Pancreas (tissue), 10 donors: Measurements from ENCODE around the gene MAPK9. TPM values are rescaled to one million over a fixed set of nuclear protein-coding genes. Genes with fewer than 3 reads are reported as not detected.

ENCODE experiments used
- ATAC-seq, 4 donors: fragments of 200-7000 bp; cut with Tn5 transposase; one replicate each; pipeline versions ENCODE4 v1.8.0 to v1.9.1; 2020; ENCODE audit warnings: mild to moderate bottlenecking in 4 of 4, moderate library complexity in 4 of 4
- DNase-seq, 6 donors: peaks; one replicate each; pipeline ENCODE4 v3.0.0-alpha.2; 2020
- FAIRE-seq: peaks from 2 replicates; lab custom pipeline; 2012; peaks lifted over from hg19 to GRCh38; lab: Jason Lieb, UNC
- H3K27ac ChIP-seq, 4 donors: fragments of 200-600 bp; sonication (generic); 1 replicate in 3 of 4; 2 replicates in 1 of 4; pipeline versions ENCODE4 v1.5.0 to v1.8.0; 2020
- H3K27me3 ChIP-seq, 4 donors: fragments of 200-600 bp; one replicate each; pipeline ENCODE4 v1.8.0; 2021
- H3K36me3 ChIP-seq, 3 donors: fragments of 200-600 bp; sonication (generic) in 1 of 3; one replicate each; pipeline versions ENCODE4 v1.5.0 to v1.8.0; 2020 to 2021
- H3K4me1 ChIP-seq, 3 donors: fragments of 200-600 bp; one replicate each; pipeline ENCODE4 v1.8.0; 2021
- H3K4me3 ChIP-seq, 4 donors: fragments of 200-600 bp; sonication (generic) in 2 of 4; one replicate each; pipeline versions ENCODE4 v1.5.0 to v1.8.0; 2020 to 2021
- H3K9me3 ChIP-seq, 4 donors: fragments of 200-600 bp; one replicate each; pipeline ENCODE4 v1.8.0; 2021
- WGBS, 2 donors: extraction: QIAGEN DNeasy Blood & Tissue Kit; methylation state at CpG; one replicate each; pipeline ENCODE4 v1.1.7; 2013; 5-methylcytosine and 5-hydroxymethylcytosine counted together
- intact Hi-C, 3 donors: fragments of 100-400 bp; cut with DNase I; formaldehyde crosslinking; loops; one replicate each; pipeline versions ENCODE4 v1.11.1 to v1.14.2; 2022
- polyA plus RNA-seq, 2 donors: library from polyadenylated mRNA; stranded (reverse); fragments of 200-250 nt; gene quantifications; one replicate each; pipeline ENCODE4 v1.2.3, GENCODE V29; 2013
- total RNA-seq, 6 donors: library from RNA; stranded (reverse); fragmentation: NEBNext Ultra II Directional in 4 of 6; extraction: Animal tissue kit (Norgen Biotek cat#: 25700) in 4 of 6; gene quantifications; one replicate each; pipeline versions ENCODE4 v1.2.1 to v1.2.4, GENCODE V29; 2021 to 2023
- TF ChIP-seq, protein P1 (sequence below), 4 donors: fragments of 200-600 bp; sonication (generic) in 3 of 4; IDR thresholded peaks; one replicate each; pipeline versions ENCODE4 v1.5.0 to v1.8.0; 2021; ENCODE audit warnings: antibody characterized with exemption in 4 of 4
- donor health status: healthy with polysubstance abuse.
- donor health status: DM: no; HTN: no; CAD: no; lungs with moderate emphysema.
- donor health status: DM: no; HTN: no; CAD: no.
- donor health status: control.
- donor health status: control.
- donor health status: Bipolar disorder and iron deficiency.
- donor health status: DM: yes; HTN: yes; CAD: no.
- donor health status: DM: no; HTN: no; CAD: no.
- donor health status: DM: no; HTN: no; CAD: no.
- donor health status: DM: yes; HTN: yes; CAD: no.

MAPK9 gene
- total and polyA plus RNA-seq, 8 donors = 10.7 to 40.3 (median 28.9) TPM

DNA sequence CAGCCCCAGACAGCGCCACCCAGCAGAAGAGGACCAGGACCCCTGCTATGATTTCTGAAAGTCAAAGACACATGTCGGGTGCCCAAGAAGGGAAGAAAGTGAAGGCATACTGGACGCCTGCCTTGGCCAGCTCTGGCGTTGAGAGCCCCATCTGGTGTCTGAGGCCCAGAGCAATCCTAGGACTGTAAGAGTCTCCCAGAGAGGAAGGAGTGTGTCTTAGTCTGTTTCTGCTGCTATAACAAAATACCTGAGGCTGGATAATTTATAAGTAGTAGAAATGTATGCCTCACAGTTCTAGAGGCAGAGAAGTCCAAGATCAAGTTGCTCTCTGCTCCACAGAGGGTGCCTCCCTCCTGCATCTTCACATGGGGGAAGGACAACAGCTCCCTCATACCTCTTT is 93.7 kb downstream of the MAPK9 start:
- H3K27ac ChIP-seq = no peak overlapping the region
- FAIRE-seq = no peak
- 91 to 92% methylated on average over 4 of the region's 4 CpGs for WGBS, 2 donors

DNA sequence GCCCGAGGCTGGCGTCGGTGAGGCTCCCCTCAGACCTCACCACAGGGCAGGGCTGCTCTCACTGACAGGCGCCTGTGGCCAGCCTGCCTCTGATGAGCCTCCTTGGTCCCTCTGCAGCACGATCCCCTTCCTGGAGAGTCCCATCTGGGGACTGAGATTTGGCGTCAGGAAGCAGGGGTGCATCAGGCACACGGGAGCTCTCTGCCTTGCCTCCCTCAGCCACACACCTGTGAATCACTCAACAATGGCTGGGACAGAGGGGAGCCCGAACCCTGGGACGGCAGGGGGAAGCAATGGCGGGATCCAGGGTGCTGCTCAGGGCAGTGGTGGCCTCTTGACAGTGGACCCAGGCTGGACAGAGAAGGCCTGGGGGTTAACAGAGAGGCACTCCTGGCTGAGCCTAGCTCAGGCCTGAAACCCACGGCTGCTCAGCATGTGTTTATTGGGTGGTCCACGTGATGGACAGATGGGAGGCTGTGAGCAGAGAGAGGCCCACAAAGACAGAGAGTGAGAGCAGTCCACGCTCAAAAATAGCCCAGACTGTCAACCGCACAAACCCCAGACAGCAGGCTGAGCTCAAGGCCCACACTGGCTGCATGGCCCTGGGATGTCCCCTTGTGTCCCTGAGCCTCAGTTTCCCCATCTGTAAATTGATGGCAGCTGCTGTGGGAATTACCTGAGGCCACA is 94.7 kb downstream of the MAPK9 start:
- H3K4me1 ChIP-seq = no peaks in the 10 kb centered on the region
- no peak overlapping the region for H3K27ac ChIP-seq
- no peaks in the 10 kb centered on the region for H3K9me3 ChIP-seq
- ATAC-seq (no peak), DNase-seq (peak in 1 of 6 donors; percentile 12), FAIRE-seq (no peak)
- 72 to 86% methylated on average over 13 to 14 of the region's 14 CpGs for WGBS, 2 donors
- H3K27me3 ChIP-seq = peaks cover 0 to 3% (median 0%) of the 10 kb centered on the region in 4 donors
- H3K36me3 ChIP-seq = no peaks in the 10 kb centered on the region
- H3K4me3 ChIP-seq = no peak overlapping the region
- intact Hi-C loops = no loop called here
- TF ChIP-seq, protein P1, sequence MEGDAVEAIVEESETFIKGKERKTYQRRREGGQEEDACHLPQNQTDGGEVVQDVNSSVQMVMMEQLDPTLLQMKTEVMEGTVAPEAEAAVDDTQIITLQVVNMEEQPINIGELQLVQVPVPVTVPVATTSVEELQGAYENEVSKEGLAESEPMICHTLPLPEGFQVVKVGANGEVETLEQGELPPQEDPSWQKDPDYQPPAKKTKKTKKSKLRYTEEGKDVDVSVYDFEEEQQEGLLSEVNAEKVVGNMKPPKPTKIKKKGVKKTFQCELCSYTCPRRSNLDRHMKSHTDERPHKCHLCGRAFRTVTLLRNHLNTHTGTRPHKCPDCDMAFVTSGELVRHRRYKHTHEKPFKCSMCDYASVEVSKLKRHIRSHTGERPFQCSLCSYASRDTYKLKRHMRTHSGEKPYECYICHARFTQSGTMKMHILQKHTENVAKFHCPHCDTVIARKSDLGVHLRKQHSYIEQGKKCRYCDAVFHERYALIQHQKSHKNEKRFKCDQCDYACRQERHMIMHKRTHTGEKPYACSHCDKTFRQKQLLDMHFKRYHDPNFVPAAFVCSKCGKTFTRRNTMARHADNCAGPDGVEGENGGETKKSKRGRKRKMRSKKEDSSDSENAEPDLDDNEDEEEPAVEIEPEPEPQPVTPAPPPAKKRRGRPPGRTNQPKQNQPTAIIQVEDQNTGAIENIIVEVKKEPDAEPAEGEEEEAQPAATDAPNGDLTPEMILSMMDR (IDR thresholded peaks at IDR 0.05) = no peak

More for the DNA sequence above, 93.7 kb downstream of the MAPK9 start:
- Histone ChIP-seq H3K9me3 (no peaks in the 10 kb centered on the region), H3K27me3 (peaks cover 0 to 3% (median 0%) of the 10 kb centered on the region in 4 donors), H3K4me1 (no peaks in the 10 kb centered on the region), H3K4me3 (no peak overlapping the region), H3K36me3 (no peaks in the 10 kb centered on the region)
- TF ChIP-seq, protein P1 (IDR thresholded peaks at IDR 0.05) = no peak
- DNase-seq (no peak), ATAC-seq (no peak)
- intact Hi-C loops = no loop called here

DNA sequence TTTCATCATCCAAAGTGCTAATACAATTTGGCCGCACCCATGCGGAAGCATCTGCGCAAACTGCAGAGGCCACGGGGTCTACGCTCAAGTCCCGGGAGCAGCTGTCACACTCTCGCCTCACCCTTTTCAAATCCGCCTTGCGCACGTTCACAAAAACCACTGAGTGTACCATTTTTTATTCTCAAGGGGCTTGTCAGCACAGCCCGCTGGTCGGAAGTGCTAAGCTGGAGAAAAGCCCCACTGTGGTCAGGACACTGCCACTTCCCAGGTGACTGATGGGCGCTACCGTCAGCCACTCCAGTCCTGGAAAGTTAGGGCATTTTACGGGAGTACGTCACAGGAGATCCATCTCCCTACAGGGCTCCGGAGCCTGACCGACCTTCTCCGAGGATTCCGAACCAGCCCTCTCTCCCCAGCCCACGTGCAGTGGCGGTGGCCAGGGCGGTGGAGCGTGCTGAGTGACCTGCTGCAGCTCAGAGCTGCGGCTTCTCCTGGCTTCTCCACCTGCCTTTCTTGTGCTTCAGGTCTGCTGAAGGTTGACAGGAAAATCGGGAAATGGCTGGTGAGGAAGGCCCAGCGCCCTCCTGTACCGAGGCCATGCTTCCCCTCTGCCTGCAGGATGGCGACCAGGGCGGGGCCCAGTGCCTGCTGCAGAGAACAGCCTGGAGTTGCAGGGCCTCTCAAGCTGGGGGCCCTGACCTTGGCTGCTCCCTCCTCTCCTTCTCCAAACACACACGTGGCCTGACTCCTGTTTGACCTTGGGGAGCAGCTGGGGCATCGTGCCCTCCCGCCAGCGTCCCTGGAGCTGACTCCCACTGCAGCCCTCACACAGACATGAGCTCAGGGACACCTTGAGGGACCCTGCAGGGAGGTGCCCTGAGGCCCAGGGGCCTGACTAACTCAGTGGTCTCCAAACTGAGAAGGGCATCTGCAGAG is 97.2 kb downstream of the MAPK9 start:
- intact Hi-C loops = no loop called here
- Histone ChIP-seq H3K4me1 (no peaks in the 10 kb centered on the region), H3K36me3 (no peaks in the 10 kb centered on the region), H3K27me3 (peaks cover 0 to 3% (median 0%) of the 10 kb centered on the region in 4 donors), H3K27ac (no peak overlapping the region), H3K4me3 (no peak overlapping the region), H3K9me3 (no peaks in the 10 kb centered on the region)
- TF ChIP-seq, protein P1 (IDR thresholded peaks at IDR 0.05) = no peak
- WGBS, 2 donors = 79 to 87% methylated on average over 32 to 34 of the region's 34 CpGs
- ATAC-seq = no peak
- no peak for FAIRE-seq
- DNase-seq = peak in 1 of 6 donors; percentile 27

DNA sequence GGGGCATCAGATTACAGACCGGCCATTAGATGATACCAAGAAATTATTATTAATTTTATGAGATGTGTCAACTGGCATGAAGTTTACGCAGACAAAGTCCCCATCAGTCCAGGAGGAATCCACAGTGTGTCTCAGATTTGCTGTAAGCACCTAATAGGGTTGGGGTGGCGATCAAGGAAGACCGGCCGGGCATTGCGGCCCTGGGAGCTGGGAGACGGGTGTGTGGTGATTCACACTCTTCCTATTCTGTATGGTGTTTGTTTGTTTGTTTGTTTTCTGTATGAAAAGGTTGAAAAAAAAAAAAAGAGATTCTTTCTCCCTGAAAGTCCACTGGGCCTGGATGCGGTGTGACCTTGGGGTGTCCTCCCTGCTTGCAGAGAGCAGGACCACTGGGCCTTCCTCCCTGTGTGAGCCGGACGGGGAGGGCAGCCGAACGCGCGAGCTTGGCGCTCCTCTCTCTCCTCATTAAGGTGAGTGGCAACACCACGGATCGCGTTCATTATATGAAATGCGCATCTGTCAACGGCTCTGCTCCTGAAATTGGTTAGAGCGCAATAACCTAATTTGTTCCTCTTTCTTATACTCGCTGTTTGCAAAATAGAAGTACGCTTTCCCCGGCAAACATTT is 98.0 kb downstream of the MAPK9 start:
- ATAC-seq (no peak), FAIRE-seq (no peak), DNase-seq (no peak)
- Histone ChIP-seq H3K9me3 (no peaks in the 10 kb centered on the region), H3K27me3 (peaks cover 0 to 3% (median 0%) of the 10 kb centered on the region in 4 donors), H3K36me3 (no peaks in the 10 kb centered on the region), H3K4me3 (no peak overlapping the region), H3K27ac (no peak overlapping the region), H3K4me1 (no peaks in the 10 kb centered on the region)
- intact Hi-C loops = no loop called here
- WGBS, 2 donors = 94 to 95% methylated on average over 24 of the region's 24 CpGs
- TF ChIP-seq, protein P1 (IDR thresholded peaks at IDR 0.05) = no peak
